KOPT-K1 (cell line): ENCODE results near the gene RBM15B.
A peak's percentile ranks its signal among the peaks of the same experiment; 100 is the strongest.
"Not testable (repeated sequence)": the region's sequence is repeated elsewhere in the genome, so short reads cannot be mapped to it uniquely, and the experiment has no call there.

Experiments used
- H3K27ac ChIP-seq: fragments of 200-600 bp; sonication (generic); 2 replicates; pipeline ENCODE4 v1.5.1; 2016; ENCODE audit warnings: antibody characterized with exemption, mild to moderate bottlenecking, low read depth, low read length; ENCODE audit not compliant: poor library complexity, severe bottlenecking
- H3K36me3 ChIP-seq: fragments of 200-600 bp; sonication (generic); 2 replicates; pipeline ENCODE4 v1.5.1; 2017; ENCODE audit warnings: antibody characterized with exemption, mild to moderate bottlenecking, low read length, moderate library complexity; ENCODE audit not compliant: insufficient read depth
- H3K9me3 ChIP-seq: fragments of 200-600 bp; sonication (generic); 2 replicates; pipeline ENCODE4 v1.5.1; 2017; ENCODE audit warnings: antibody characterized with exemption, low read length, mild to moderate bottlenecking; ENCODE audit not compliant: insufficient read depth, poor library complexity, severe bottlenecking

The RBM15B gene

DNA sequence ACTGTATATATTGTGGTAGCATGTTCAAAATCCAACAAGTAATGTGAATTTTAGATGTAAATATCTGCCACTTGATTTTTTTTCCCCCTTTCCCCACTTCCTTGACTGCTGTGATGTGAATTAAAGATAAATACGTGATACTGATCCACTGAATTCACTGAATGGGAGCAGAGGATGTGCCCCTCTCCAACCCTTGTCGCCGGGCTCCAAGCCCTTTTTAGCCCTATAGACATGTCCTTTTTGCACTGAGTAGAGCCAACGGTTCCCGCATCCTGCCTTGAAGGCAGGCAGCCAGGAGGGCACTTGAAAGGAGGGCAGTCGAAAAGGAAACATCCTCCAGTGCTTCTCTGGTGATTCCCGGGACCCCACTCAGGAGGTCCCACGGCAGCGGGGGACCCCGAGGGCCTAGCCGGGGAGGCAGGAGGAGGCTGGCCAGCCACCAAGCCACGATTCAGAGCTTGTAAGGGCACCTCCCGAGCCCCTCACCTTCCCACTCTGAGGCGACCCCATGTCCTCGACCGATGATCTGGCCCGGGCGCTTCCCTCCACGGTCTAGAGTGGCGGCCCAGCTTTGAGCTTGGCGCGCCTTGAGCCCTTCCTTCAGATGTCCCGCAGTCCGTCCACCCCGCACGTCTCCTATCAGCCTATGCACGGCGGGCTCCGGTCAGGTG lies 6.9 kb upstream of the RBM15B start:
- peak overlapping the region; percentile 91 for H3K27ac ChIP-seq
- H3K9me3 ChIP-seq = no peaks in the 10 kb centered on the region
- H3K36me3 ChIP-seq = peaks cover 36% of the 10 kb centered on the region

DNA sequence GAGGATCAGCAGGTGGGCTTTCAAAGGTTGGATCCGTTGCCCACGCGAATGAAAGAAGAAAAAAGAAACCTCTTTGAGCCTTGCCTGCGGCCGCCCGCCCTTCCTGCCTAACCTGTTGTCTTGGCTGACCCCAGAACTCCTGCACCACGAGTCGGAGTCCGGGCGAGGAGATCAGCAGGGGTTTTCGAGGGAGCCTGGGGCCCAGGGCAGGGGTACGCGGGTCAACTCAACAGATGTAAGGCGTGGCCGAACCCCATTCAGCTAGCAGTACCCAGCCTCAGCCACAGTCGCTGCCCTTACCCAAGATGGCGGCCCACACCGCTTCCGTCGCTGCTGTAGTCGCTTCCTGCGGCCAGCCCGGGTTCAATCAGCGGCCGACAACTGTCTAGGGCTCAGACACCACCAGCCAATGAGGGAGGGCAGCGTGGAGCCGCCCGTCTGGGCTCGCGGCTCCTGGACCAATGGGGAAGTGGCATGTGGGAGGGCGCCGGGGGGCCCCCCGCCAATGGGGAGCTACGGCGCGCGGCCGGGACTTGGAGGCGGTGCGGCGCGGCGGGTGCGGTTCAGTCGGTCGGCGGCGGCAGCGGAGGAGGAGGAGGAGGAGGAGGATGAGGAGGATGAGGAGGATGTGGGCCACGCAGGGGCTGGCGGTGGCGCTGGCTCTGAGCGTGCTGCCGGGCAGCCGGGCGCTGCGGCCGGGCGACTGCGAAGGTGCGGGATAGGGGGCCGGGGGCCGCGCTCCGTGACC lies 6.2 kb upstream of the RBM15B start, which contains the start of gene MANF:
Gene MANF, plus strand, starts transcription at position 566 of the 748 bp plus-strand sequence. Its CDS starts 52 bp downstream, at position 618.
- Histone ChIP-seq H3K9me3 (no peaks in the 10 kb centered on the region), H3K27ac (peak within 1 kb of the TSS; percentile 91), H3K36me3 (peaks cover 42% of the 10 kb centered on the region)

DNA sequence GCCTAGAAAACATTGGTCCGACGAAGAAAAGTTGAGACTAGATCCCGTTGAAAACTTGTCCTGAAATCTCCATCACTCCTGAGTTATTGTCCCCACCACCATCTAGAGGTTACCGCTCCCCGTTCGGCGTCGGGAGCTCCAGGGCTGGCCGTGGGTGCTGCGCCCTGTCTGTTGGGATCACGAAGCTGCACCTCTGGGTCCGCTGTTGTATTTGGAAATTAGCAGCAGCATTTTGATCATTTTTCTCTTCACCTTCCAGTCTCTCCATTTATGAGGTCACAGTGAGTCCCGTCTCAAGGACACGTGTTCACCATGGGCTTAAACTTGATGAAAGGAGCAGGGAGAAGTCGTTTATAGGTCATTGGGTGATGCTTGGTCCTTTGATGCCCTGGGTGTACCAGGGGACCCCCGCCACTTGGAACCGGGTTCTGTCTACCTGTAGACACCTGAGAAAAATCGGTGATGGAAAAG lies 5.4 kb upstream of the RBM15B start:
- peak overlapping the region; percentile 91 for H3K27ac ChIP-seq
- peaks cover 50% of the 10 kb centered on the region for H3K36me3 ChIP-seq
- no peaks in the 10 kb centered on the region for H3K9me3 ChIP-seq

DNA sequence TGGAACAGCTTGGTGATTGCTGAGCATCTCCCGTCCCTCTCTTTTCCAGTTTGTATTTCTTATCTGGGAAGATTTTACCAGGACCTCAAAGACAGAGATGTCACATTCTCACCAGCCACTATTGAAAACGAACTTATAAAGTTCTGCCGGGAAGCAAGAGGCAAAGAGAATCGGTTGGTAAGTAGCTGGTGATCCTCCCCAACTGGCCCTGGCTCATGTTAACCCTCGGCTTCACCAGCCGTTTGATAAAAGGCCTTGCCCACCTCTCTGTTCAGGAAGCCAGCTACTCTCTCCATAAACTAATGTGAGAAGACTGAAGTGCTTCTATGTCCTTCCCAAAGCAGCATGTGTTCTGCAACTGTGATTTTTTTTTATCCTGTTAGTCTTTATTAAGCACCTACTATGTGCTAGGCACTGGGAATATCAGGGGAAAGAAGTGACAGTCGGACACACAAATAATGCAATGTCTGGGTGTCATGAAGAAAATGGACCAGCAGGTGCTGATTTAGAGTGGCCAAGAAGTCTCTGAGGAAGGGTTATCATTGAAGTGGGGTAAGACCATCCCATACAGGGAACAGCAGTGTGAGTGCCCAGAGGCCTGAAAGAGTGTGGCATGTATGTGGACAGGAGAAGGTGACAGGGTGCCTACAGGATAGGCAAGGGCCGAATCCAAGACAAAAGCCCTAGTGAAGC lies 4.8 kb upstream of the RBM15B start:
- Histone ChIP-seq H3K36me3 (peaks cover 50% of the 10 kb centered on the region), H3K27ac (peak overlapping the region; percentile 91), H3K9me3 (no peaks in the 10 kb centered on the region)

DNA sequence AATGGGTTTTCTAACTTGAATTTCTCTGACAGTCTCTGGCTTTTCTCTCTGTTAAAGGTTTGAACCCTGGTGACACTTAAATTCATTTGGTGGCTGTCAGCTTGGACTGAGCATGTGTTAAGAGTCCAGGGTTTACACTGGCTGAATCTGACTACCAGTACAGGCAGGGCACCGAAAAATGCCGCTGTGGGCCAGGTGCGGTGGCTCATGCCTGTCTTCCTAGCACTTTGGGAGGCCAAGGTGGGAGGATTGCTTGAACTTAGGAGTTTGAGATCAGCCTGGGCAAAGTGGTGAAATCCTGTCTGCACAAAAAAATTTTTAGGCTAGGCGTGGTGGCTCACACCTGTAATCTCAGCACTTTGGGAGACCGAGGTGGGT lies 4.2 kb upstream of the RBM15B start:
- no peaks in the 10 kb centered on the region for H3K9me3 ChIP-seq
- peak overlapping the region; percentile 91 for H3K27ac ChIP-seq
- peaks cover 50% of the 10 kb centered on the region for H3K36me3 ChIP-seq

DNA sequence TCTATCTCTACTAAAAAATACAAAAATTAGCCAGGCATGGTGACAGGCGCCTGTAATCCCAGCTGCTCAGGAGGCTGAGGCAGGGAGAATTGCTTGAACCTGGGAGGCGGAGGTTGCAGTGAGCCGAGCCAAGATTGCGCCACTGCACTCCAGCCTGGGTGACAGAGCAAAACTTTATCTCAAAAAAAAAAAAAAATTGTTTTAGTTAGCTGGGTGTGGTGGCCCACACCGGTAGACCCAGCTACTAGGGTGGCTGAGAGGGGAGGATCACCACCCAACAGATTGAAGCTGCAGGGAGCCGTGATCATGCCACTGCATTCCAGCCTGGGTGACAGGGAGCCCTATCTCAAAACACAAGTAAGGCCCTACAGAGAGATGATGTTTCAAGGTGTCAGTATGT lies 3.8 kb upstream of the RBM15B start:
- H3K9me3 ChIP-seq, H3K27ac ChIP-seq: not testable (repeated sequence)

DNA sequence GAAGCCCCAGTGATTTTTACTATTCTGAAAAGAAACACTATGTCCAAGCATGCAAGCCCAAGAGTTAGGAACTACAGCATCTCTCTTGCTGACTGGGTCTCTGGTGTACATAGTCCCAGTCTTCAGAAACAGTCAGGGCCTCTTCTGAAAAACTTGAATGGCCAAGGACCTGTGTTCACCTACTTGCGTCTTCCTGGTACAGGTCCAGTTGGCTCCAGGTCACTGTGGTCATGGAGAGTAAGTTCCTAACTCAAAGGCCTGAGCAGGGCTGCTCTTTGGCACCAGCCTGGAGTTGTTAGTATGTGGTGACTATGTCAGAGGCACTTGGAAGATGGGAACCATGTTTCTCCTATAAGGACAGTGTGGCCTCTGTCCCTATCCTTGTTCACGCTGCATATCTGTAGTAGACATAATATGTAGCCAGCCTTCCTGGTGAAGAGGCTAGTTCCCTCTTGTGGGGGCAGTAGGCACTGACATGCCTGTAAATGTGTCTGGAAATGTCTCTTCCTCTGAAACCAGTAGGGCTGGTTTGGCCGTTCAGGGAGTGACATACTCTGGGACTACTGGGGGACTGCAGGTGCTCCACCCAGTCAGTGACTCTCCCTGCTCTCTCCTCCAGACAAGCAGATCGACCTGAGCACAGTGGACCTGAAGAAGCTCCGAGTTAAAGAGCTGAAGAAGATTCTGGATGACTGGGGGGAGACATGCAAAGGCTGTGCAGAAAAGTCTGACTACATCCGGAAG lies 2.6 kb upstream of the RBM15B start:
- peaks cover 63% of the 10 kb centered on the region for H3K36me3 ChIP-seq
- no peaks in the 10 kb centered on the region for H3K9me3 ChIP-seq
- H3K27ac ChIP-seq = no peak overlapping the region

More for the DNA sequence above, 3.8 kb upstream of the RBM15B start:
- peaks cover 51% of the 10 kb centered on the region for H3K36me3 ChIP-seq

DNA sequence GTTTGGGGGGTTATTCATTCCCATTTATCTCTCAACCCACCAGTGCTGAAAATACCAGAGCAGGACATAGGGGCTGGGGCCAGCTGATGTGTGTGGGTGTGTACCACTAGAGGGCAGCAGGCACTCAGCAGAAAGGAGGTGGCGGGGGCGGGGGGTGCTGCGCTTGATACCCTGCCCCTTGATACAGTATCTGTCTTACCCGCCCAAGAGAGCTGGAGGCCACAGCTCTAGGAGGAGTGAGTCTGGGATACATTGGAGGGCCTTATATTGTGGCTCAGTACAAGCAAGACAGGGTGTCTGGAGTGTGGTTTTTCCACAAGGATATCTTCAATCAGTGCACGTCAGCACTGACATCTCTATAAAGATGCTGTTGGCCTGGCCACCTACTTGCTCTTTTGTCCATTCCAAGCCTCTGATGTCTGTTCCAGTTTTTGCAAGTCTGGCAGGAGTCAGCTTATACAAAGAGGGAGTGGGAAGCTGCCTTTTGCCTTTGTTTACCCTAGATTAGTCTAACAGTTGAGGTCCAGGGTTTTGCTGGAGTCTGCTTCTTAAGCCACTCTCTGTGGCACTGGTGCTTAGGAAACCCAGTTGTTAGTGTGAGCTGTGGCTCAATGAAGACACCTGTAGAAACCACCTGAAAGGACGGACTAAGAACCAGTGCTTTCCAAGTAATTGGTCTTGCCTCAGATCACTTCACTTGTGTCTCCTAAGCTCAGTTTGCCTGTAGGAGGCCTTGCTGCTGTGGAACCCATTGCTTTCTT lies 1.5 kb upstream of the RBM15B start:
- peaks cover 75% of the 10 kb centered on the region for H3K36me3 ChIP-seq
- no peaks in the 10 kb centered on the region for H3K9me3 ChIP-seq
- H3K27ac ChIP-seq = no peak overlapping the region

DNA sequence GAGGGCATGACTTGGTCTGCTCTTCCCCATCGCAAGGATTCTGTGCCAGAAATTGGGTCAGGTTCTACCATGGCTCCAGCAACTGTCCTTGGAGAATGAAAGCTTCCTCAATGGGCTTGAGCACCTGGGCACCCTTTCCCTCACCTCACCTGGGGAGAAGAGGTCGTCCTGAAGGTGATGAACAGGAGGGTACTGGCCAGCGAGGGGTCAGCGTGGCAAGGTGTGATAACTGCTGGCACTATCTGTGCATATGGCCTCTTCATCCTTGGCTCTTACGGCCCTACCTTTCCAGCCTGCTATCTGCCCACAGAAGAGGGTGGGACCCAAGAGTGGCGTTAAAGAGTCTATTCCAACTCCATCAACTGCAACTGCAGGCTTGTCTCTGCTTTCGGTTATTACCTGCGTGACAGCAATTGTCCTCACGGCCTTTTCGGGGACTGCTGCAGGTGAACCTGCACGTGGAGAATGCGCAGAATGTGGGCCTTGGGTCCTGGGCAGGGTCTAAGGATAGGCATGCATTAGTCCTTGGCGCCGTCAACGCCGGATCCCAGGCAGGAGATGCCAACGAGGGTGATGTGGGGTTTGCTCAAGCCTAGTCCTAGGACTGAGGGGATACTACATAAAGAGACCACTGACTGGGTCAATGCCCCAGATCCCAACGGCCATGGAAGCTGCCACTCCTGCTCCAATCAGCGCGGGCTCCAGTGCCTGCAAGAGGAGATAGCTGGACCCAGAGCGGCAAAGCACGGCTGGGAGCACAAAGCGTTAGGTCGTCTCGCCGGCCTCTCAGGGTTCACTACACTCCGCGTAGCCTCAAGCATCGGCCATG lies 625 bp upstream of the RBM15B start:
- Histone ChIP-seq H3K27ac (peak overlapping the region; percentile 74), H3K9me3 (no peaks in the 10 kb centered on the region), H3K36me3 (peaks cover 83% of the 10 kb centered on the region)

DNA sequence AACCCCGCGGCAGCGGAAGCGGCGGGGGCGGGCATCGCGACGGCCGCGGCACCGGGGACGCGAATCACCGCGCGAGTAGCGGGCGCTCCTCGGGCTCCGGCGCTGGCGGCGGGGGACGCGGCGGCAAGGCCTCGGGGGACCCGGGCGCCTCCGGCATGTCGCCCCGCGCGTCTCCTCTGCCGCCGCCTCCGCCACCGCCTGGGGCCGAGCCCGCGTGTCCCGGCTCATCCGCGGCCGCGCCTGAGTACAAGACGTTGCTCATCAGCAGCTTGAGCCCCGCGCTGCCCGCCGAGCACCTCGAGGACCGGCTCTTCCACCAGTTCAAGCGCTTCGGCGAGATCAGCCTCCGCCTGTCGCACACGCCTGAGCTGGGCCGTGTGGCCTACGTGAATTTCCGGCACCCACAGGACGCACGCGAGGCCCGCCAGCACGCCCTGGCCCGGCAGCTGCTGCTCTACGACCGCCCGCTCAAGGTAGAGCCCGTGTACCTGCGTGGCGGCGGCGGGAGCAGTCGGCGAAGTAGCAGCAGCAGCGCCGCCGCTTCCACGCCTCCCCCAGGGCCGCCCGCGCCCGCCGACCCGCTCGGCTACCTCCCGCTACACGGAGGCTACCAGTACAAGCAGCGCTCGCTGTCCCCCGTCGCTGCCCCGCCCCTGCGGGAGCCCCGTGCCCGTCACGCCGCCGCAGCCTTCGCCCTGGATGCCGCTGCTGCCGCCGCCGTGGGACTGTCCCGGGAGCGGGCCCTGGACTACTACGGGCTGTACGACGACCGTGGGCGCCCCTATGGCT lies 675 bp downstream of the RBM15B start:
- Histone ChIP-seq H3K36me3 (peaks cover 85% of the 10 kb centered on the region), H3K27ac (peak overlapping the region; percentile 74)

DNA sequence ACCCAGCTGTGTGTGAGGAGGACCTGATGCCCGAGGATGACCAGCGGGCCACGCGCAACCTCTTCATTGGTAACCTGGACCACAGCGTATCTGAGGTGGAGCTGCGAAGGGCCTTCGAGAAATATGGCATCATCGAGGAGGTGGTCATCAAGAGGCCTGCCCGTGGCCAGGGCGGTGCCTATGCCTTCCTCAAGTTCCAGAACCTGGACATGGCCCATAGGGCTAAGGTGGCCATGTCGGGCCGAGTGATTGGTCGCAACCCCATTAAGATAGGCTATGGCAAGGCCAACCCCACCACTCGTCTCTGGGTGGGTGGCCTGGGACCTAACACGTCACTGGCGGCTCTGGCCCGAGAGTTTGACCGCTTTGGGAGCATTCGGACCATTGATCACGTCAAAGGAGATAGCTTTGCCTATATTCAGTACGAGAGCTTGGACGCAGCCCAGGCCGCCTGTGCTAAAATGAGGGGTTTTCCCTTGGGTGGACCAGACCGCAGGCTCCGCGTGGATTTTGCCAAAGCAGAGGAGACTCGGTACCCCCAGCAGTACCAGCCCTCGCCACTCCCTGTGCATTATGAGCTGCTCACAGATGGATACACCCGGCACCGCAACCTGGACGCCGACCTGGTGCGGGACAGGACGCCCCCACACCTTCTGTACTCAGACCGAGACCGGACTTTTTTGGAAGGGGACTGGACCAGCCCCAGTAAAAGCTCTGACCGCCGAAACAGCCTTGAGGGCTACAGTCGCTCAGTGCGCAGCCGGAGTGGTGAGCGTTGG lies 1.5 kb downstream of the RBM15B start:
- no peaks in the 10 kb centered on the region for H3K9me3 ChIP-seq
- H3K27ac ChIP-seq = peak overlapping the region; percentile 74
- H3K36me3 ChIP-seq = peaks cover 85% of the 10 kb centered on the region

More for the DNA sequence above, 675 bp downstream of the RBM15B start:
- no peaks in the 10 kb centered on the region for H3K9me3 ChIP-seq

DNA sequence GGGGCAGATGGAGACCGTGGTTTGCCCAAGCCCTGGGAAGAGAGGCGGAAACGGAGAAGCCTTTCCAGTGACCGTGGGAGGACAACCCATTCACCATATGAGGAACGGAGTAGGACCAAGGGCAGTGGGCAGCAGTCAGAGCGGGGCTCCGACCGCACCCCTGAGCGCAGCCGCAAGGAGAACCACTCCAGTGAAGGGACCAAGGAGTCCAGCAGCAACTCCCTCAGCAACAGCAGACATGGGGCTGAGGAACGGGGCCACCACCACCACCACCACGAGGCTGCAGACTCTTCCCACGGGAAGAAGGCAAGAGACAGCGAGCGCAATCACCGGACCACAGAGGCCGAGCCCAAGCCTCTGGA lies 2.0 kb downstream of the RBM15B start:
- Histone ChIP-seq H3K36me3 (peaks cover 85% of the 10 kb centered on the region), H3K27ac (no peak overlapping the region), H3K9me3 (no peaks in the 10 kb centered on the region)
